Pulmonary artery endothelial cell (primary cell): ENCODE measurements around the gene GGACT. TPM values are rescaled to one million over a fixed set of nuclear protein-coding genes. Genes with fewer than 3 reads are reported as not detected.

Experiments
- DNase-seq: peaks from one replicate; pipeline ENCODE4 v3.0.0-alpha.2; 2011; ENCODE audit warnings: low read depth, low spot score
- total RNA-seq: library from RNA; depleted of rRNA; stranded (reverse); fragments of >200 nt; gene quantifications from 2 replicates; pipeline ENCODE4 v1.2.3, GENCODE V29; 2014

The GGACT gene
- total RNA-seq, 1 donor from 2014 or later, result 7.6 TPM

DNA sequence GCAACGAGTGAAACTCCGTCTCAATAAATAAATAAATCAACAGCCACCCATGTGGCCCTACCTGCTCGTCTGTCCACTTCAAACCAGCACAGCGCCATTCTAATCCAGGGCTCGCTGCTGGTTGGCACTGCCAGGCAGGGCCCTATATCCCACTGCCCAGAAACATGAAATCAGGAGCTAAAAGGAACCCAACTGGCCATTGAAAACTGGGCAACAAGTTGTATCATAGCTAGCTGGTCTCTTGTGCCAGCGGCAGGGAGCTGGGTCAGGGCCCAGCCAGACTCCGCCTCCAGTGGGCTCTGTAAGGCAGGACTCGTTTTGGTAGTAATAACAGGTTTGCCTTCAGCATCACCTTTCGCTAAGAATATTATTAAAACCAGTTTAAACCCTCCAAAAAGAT, 39.3 kb downstream of the GGACT start:
- no peak for DNase-seq

DNA sequence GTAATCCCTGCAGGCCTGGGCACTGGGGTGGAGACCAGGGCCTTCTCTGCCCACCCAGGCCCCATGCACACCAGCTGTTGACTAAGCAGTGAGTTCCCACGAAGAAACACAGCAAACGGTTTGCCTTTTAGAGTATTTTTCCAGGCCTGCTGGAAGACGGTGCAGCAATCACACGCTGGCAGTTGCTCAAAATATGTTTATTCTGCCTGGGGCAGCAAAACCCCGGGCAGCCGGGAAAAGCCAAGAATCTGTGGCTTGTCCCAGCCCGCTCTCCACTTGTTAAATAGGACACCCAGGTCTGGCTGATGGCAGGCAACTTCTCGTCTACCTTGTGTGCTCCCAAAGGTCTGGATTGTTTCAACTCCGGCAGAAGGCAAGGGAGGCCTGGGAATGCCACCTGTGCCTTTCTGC, 40.8 kb downstream of the GGACT start:
- DNase-seq, result no peak

DNA sequence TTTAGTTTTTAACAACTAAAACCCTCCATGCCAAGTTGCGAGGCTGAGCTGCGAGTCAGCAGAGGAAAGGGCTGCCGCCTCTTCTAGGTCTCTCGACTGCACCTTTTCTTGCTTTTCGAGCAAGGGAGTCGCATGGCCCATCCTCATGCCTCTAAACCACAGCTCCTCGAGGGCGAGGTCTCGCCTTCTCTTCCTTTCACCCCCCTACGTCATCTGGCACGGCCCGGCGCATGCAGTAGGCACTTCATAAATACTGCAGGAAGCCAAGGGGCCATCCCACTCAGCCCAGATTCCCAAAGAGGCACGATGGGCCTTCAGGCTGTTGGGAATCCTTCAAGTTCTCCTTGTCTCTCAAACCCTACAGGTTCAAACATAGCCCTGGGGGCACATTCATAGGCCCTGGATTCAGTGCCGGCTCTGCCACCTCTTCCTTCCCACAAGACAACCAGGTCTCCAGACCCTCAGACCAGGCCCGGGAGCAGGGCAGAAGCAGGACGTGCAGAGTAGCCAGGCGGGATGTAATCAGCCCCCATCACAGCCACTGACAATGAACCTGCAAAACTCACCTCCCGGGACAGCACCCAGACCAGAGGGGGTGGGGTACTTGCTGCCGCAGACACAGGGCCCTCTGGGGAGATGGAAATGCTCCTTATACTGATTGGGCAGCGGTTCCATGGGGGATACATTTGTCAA, 41.7 kb downstream of the GGACT start:
- no peak for DNase-seq

DNA sequence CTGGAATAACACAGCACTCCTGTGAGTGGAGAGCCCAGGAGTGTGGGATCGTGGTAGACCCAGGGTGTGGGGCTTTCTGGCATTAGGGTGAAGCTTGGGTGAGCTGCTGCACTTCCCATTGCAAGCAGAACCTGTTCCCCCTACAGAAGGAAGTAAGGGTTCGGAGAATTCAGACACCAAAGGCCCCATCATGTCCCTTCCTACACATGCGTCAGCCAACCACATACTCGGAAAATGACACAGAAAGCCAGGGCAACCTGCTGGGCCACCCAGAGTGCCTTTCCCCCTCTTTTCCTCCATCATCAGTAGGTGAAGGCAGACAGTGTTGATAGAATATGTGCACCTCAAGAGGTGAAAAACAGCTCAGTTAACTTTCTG, 42.9 kb downstream of the GGACT start:
- DNase-seq, result no peak

DNA sequence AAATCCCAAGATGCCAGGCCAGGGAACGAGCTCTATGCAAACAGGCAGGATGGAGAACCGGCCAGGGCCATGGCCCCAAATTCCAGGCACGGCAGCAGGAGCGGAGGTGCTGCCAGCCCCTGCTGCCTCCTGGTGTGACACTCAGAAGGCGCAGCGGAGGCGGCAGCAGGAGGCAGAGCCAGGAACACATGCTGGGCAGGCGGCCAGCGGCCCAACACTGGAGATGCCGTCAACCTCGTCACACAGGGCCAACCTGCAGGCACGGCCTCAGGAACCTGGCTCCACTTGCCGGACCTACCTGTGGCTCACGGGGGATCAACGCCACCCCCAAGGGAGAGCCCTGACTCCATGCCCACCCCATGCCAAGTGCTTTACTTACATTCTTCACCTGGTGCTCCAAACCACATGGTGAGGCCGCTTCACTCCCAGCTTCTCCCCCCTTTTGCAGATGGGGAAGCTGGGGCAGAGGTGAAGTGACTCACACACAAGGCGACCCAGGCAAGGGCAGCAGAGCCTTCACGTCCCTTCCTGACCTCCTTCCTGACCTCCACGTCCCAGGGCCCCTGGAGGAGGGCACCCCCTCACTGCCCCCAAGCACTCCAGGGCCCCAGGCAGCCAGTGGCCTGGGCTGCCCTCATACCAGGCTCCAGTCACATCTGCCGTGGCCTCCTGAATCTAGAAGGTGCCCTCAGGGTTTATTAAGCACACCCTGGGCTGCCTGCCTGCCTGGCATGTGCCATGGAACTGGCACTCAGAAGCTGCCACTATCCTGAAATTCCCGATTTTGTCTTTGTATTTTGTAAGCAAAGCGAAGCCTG, 43.5 kb downstream of the GGACT start:
- no peak for DNase-seq

DNA sequence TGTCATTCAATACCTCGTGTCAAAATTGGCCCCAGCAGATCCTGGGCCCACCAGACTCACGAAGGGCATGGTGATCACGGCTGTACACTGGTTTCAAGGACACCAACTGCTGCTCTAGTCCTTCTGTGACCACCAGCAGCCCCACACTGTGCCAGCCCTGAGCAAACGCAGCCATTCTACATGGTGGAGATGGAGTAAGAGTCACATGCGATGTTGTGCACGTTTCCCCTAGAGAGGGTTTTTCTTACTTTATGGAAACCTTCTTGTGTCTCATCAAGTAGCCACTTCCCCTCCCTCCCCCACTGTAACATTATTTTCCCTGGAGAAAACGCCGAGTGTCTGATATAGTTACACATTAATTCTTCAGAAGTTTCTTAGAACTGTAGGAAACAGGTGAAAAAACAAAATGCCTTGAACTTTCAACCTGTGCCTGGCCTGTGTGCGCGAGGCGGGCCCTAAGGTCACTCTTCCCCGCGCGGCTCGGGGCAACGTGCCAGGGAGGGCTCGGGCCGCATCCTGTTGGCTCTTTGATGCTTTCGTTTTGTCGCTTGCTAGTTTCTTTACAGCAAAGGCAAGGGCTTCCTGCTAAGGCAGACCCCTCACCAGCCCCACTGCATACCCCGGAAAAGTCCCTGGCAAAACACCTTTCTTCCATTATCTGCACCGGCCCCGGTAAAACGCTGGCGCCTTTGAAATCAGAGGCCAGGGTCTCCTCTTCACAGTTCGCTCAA, 44.6 kb downstream of the GGACT start:
- no peak for DNase-seq

DNA sequence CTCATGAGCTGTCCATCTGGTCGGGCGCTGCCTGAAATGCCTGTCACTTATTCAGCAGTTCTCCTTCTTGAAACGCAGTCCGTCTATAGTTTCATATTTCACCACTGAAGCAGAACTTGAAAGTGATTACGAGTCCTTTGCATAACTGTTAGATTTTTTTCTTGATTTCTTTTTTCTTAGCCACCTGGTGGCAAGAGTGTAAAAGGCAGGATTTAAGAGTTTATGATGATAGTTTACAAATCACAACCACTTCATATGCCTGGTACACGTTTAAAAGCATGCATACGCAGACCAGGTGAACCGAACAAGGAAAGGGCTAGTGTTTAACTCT, 45.8 kb downstream of the GGACT start:
- DNase-seq, result no peak

DNA sequence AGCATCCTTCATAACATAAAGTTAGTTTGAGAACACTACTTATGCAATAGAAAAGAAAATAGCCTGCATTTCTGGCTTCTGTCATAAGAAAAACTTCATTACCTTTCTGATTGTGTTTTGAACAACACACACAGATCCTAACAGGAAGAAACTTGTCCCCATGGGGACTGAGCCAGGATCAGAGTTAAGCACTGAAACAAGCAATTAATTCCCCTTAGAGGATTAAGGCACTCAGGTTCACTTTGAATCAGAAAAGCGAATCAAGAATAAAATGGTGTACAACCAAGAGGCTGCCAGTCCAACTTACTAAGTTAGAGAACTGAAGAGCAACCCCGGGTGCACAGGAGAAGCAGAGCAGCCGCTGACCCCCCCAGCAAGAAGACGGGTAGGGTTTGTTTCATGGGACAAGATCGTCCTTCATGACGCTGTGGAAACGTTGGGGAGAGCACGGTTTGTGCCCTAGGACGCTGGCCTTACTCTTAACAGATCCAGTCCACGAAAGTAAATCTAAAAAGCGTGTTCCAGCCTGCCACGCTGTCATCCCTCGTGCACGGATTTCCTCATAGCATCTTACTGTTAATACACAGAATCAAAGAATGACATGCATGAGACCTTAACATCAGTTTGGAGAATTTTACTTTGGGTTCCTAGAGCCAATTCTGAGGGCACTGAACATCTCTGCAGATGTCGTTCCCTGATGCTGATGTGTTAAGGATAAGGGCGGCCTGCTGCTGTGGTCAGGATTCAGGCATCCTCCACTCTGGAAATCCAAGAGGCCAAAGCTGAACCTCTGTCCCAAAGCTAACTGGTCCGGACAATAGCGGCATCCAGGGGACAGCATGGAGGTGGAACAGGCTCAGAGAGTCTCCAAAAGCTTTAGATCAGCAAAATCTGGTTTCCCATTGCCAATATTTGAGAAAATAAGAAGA, 46.4 kb downstream of the GGACT start:
- no peak for DNase-seq

DNA sequence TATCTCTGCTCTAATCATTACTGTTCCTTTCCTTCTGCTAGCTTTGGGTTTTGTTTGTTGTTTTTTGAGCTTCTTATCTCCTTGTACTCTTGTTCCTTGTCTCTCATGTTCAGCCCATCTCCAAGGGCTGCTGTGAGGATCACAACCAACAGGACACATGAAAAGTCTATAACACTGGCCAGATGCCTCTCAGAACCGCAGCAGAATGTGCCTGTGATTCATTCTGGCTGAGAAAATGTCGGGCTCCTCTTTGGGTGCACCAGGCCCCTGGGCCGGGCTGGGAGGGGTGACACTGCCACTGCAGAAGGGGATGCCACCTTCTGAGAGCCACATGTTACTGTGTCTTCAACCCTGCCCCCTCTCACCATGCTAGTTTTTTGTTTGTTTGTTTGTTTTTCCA, 48.0 kb downstream of the GGACT start:
- no peak for DNase-seq

DNA sequence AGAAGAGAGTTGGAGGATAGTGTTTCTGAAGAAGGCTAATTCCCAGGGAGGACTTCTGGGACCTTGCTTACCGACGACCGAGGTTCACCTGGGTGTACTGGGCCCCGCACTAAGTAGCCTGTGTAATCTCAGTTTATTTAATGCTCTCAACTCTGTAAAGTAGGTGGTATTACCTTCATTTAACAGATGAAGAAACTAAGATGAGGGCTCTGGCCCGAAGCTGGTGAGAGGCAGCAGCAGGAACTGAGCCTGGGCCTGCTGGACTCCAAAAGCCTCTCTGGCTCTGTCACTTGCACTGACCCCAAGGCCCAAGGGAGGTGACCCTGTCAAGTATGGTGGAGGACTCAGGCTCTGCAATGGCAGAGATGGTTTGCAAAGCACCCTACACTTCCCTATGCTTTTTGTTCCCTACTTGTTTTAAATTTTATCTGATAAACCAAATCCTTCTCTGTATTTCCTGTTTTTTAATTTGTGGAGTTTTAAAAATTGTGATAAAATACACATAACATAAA, 50.6 kb downstream of the GGACT start:
- DNase-seq, result no peak

DNA sequence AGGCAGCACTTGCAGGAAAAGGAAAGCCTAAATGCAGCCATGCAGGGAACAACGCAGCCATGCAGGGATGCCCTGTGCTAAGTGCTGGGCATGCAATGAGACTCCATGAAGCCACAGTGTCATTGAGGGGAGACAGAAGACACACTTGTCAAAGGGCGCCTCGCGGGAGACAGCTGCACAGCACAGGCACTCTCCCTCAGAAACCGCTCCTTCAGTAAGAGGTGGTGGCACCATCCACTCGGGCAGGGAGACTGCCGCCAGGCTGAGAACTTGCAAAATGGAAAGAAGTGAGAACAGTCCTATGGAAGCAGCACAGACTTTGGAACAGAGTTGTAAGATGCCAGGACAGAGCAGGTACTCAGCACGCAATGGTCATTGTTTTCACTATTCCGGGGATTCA, 51.1 kb downstream of the GGACT start:
- DNase-seq, result no peak

DNA sequence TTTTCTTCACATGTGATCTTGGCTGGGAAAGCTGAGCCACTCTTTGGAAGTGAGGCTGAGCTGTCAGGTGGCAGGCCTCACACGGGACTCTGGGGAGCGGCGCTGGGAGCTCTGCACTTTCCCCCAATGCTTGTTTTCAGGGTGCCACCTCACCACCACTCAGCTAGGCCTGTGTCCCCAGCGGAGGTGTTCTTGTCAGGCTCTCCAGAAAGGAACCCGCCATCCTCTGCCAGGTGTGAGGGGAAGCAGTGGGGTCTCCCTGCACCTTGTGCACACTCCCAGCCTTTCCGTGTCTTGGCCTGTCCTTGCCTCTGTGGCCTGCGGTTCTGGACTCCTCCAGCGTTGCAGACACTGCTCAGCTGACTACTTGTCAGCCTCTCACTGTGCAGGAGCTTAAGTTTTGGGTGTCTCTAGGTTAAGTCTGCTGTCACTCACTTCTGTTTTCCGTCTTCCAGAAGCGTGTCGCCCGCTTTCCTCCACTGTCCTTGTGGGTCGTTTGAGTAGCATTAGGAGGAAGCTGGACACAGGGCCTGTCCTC, 51.9 kb downstream of the GGACT start:
- no peak for DNase-seq

DNA sequence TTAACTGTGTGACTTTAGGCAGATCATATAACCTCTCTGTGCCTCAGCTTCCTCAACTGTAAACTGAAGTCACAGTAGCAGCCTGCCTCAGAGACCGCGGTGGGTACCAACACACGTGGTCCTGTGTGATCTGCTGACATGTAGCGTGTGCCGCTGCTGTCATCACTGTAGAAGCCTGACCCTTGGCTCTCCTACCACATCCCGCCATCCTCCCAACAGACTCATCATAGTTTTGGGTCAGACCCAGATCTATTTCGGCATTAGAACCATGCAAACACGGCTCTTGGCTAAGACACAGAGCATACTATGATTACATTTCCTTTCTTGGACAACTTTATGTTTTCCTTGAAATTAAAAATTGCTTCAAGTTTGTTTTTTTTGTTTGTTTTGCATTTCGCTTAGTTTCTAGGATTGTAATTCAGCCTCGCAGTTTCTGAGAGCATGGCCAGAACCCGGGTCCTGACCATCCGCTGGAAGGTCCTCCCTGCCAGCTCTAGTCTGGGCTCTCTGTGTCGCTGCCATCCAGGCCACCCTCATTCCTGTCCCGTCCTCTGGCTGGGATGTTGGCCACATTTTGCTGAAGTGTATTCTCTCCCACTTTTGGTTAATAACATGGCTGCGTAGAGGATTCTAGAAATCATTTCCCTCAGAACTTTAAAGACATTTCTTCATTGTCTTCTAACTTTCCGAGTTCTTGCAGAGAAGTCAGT, 53.0 kb downstream of the GGACT start:
- DNase-seq, result no peak

DNA sequence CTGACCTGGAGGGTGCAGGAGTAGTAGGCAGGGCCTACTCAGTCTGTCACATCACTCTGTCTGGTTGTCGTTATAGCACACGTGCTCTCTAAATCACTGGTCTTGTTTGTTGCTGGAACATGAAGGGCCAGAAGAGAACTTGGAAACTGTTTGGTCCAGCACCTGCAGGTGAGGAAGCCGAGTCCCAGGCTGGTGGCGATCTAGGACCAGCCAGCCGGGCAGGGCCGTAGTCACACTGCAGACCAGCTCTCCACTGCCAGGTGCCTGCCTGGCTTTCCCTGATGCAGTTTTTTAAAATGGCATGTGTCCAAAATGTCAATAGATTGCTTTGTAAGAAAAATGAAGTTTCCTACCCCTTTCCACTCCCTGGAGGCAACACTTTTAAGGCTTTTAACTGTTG, 53.7 kb downstream of the GGACT start:
- no peak for DNase-seq

DNA sequence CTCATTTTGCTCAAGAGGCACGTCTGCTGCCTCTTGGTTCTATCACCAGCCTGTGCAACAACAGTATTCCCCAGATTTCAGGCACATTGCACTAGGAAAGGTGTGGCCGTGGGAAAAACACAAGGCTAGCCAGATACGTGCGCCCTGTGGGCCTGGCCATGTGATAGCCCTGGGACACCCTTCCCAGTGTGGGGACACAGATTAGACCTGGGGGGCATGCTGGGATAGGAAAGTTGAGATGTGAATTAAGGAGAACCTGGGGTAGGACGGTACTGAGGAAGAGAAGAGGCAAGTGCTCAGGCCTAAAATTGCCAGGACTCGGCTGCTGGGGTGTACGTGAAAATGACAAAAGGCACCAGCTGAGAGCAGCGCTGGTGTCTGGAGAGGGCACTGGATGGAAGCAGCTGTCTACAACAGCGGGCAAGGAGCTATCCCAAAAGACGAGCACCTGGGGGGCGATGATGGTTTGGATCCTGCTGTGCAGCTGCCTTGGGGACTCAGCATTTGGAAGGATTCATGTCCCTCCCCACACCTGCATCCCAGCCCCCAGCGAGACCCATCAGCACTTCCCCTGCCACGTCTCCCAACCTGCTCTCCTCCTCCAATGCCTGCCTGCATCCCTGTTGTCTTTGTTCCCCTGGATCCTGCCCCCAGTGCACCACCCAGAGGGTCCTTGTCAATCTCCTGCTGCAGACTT, 54.3 kb downstream of the GGACT start:
- no peak for DNase-seq

DNA sequence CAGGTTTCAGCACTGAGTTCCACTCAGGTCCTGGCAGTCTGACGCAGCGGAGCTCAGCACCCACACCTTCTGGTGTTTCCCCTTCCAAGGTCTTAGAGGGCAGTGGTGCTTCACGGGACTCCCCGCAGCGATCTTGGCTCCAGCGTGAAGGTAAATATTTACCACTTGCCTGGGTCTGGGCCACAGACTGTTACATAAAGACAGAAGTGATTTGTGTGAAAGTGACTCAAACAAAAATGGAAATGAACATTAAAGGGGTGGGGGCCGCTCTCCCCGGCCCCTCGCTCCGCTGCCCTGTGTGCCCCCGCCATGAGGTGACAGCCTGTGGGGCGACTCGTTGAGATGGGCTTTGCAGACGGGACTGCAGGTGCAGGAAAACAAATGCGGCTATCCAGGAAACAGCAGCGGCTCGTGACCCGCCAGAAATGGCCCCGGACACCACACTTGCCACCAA, 55.0 kb downstream of the GGACT start:
- DNase-seq, result no peak

DNA sequence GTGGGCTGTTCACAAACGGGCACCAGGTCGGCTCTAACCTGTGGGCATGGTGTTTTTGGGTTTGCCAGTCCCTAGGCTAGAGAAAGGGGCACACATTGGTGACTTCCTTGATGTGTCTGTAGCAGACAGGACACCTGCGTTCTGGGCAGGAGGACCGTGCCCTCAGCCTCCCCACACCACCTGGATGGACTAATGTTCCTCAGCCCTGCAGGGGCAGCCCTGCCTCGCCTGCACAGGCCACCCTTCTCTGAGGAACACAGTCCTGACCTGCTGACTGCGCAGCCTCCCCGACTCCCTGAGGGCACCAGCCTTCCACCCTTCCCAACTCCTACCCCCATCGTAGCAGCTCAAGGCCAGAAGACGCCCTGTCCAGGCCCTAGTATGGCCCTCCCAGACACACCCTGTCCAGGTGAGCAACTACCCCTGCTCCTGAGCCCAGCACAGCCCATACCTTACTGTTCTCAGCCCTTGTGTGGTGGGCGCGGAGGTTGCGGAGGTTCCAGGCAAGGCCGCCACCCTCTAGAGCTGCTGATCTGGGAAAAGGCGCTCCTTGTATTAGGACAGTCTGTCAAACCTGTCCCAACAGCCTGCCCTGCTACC, 55.7 kb downstream of the GGACT start:
- no peak for DNase-seq

DNA sequence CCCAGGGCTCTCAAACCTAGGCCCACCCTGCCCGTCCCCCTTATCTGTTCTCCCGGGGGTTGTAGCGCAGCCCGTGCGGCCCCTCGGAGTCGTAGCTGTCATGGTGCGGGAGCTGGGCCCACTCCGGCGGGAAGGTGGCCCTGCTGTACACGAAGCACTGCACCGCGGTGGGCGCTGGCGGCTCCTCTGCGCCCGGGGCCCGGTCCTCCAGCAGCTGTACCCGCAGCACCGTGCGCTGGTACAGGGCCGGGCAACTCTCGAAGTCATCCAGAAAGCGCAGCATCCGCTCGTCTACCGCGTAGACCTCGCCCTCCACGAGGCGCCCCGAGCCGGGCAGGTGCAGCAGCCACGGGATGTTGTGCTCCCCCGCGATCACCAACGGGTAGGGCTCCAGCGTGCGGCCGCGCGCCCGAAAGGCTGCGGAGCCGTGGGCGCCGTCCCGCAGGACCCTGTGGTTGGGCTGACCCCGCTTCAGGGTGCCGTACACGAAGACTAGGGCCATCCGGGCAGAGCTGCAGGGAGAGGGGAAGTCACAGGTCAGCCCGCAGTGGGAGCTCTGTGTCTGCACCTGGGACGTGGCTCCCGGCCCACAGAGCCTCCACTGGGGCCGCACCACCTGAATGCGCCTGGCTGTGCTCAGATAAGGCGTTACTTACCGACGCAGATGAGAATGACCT, 56.4 kb downstream of the GGACT start:
- no peak for DNase-seq
